Measurements from ENCODE around the gene TOMT.

Gene TOMT

GRCh38 chr11:72088076-72088808 is 17.5 kb upstream of the TOMT start:
- DNase-seq = no peak

- DNase-seq = peak; percentile 81
These were observed 14.4 kb upstream of the TOMT start for GRCh38 chr11:72091292-72091691.

GRCh38 chr11:72098741-72099140 is 7.0 kb upstream of the TOMT start:
- no peak for DNase-seq

GRCh38 chr11:72100009-72100408 is 5.7 kb upstream of the TOMT start:
- no peak for DNase-seq

- no peak for DNase-seq
These were observed 5.3 kb upstream of the TOMT start for GRCh38 chr11:72100462-72100861.

GRCh38 chr11:72102162-72102561 is 3.6 kb upstream of the TOMT start:
- no peak for DNase-seq

- DNase-seq = no peak
These were observed 3.1 kb upstream of the TOMT start for GRCh38 chr11:72102631-72102945.

GRCh38 chr11:72102946-72103753 is 2.6 kb upstream of the TOMT start, which contains the start of gene LAMTOR1:
LAMTOR1 (minus strand) TSS chr11:72103297; CDS start chr11:72103224, 73 bp downstream.
- peak; percentile 99 for DNase-seq

GRCh38 chr11:72103754-72104167 is 2.0 kb upstream of the TOMT start:
- DNase-seq = no peak

GRCh38 chr11:72111300-72112142 is 5.8 kb downstream of the TOMT start:
- DNase-seq = no peak

- peak; percentile 98 for DNase-seq
These were observed 6.6 kb downstream of the TOMT start, which contains the start of gene ANAPC15 for GRCh38 chr11:72112143-72112977. ANAPC15 (minus strand) TSS chr11:72112695; CDS start chr11:72111276, 1,419 bp downstream.

GRCh38 chr11:72112978-72113808 is 7.5 kb downstream of the TOMT start:
- no peak for DNase-seq

GRCh38 chr11:72114570-72114969 is 8.8 kb downstream of the TOMT start:
- DNase-seq = no peak

- no peak for DNase-seq
These were observed 10.5 kb downstream of the TOMT start for GRCh38 chr11:72116019-72116755.

GRCh38 chr11:72119198-72119597 is 13.5 kb downstream of the TOMT start:
- no peak for DNase-seq

GRCh38 chr11:72120930-72121329 is 15.2 kb downstream of the TOMT start:
- no peak for DNase-seq

- DNase-seq = no peak
These were observed 16.9 kb downstream of the TOMT start for GRCh38 chr11:72122607-72123006.

GRCh38 chr11:72123117-72123653 is 17.5 kb downstream of the TOMT start:
- DNase-seq = no peak

- DNase-seq = no peak
These were observed 18.3 kb downstream of the TOMT start for GRCh38 chr11:72124046-72124445.

- no peak for DNase-seq
These were observed 20.2 kb downstream of the TOMT start for GRCh38 chr11:72125956-72126355.

Data from midbrain (tissue), 1 donor.